DND-41 (cell line): ENCODE measurements around the gene CPD.

Experiments used
- ATAC-seq: fragments of 200-7000 bp; cut with Tn5 transposase; 3 replicates; pipeline ENCODE4 v1.9.1; 2021; ENCODE audit warnings: low read depth; ENCODE audit not compliant: insufficient read depth
- DNase-seq: peaks from one replicate; pipeline ENCODE4 v3.0.0-alpha.2; 2020
- H2AFZ ChIP-seq: 2 replicates; pipeline ENCODE4 v1.6.0; 2012; ENCODE audit warnings: low read depth, low read length
- H3K27ac ChIP-seq: 2 replicates; pipeline ENCODE4 v1.5.1; 2012; ENCODE audit warnings: low read length, inconsistent platforms
- H3K27me3 ChIP-seq: fragments of 200-600 bp; sonication (generic); 2 replicates; pipeline ENCODE4 v1.6.0; 2012; ENCODE audit warnings: low read length, mild to moderate bottlenecking, inconsistent platforms; ENCODE audit not compliant: insufficient read depth, poor library complexity
- H3K36me3 ChIP-seq: 2 replicates; pipeline ENCODE4 v1.5.1; 2012; ENCODE audit warnings: low read length, inconsistent platforms; ENCODE audit not compliant: insufficient read depth
- H3K4me1 ChIP-seq: 2 replicates; pipeline ENCODE4 v1.5.1; 2012; ENCODE audit warnings: mild to moderate bottlenecking, low read length; ENCODE audit not compliant: insufficient read depth
- H3K4me2 ChIP-seq: 2 replicates; pipeline ENCODE4 v1.6.0; 2012; ENCODE audit warnings: mild to moderate bottlenecking, moderate library complexity, low read length, inconsistent platforms; ENCODE audit not compliant: insufficient read depth
- H3K4me3 ChIP-seq, 2 experiments: fragments of 200-600 bp in 1 of 2; shearing (Covaris generic) in 1 of 2; 2 replicates each; pipeline ENCODE4 v1.5.1; 2012 to 2016; ENCODE audit warnings: inconsistent platforms in 2 of 2, low read length in 2 of 2, mild to moderate bottlenecking in 2 of 2, low read depth in 1 of 2, moderate library complexity in 1 of 2
- H3K79me2 ChIP-seq: 2 replicates; pipeline ENCODE4 v1.6.0; 2012; ENCODE audit warnings: low read length, inconsistent platforms; ENCODE audit not compliant: insufficient read depth
- H3K9ac ChIP-seq: 2 replicates; pipeline ENCODE4 v1.6.0; 2012; ENCODE audit warnings: low read depth, mild to moderate bottlenecking, inconsistent platforms, low read length, moderate library complexity
- H3K9me3 ChIP-seq: 2 replicates; pipeline ENCODE4 v1.5.1; 2012; ENCODE audit warnings: low read length, moderate library complexity, mild to moderate bottlenecking, inconsistent platforms; ENCODE audit not compliant: insufficient read depth, severe bottlenecking
- H4K20me1 ChIP-seq: 2 replicates; pipeline ENCODE4 v1.6.0; 2012; ENCODE audit warnings: low read length; ENCODE audit not compliant: insufficient read depth
- CTCF ChIP-seq: IDR thresholded peaks from 2 replicates; pipeline ENCODE4 v1.5.1; 2012; ENCODE audit warnings: borderline replicate concordance, low read length, moderate library complexity, mild to moderate bottlenecking; ENCODE audit not compliant: poor library complexity, severe bottlenecking; ENCODE audit errors: extremely low read depth
- EZH2 ChIP-seq: IDR thresholded peaks from 3 replicates; pipeline ENCODE4 v1.6.1; 2012; ENCODE audit warnings: borderline replicate concordance, low read depth, mild to moderate bottlenecking, moderate library complexity, low read length, inconsistent platforms; ENCODE audit not compliant: severe bottlenecking

Gene CPD

DNA sequence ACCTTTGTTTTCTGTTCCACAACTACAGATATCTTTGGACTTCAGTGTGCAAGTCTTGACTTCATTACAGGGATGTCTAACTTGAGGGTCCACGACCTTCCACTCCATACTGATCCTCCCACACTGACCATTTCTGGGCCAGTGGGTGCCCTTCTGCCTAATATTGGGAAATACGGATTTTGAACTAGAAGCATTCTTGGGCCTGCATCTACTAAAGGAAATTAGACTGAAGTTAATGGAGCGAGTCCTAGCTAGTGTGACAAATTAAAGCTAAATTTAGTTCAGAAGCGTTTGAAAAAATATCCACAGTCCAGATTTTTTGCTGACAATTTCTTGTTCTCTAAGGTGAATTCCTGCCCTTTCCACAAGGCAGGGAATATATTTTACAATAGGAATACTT lies 34.9 kb upstream of the CPD start:
- Histone ChIP-seq H3K9me3 (no peaks in the 10 kb centered on the region), H4K20me1 (no peaks in the 10 kb centered on the region), H3K4me2 (no peak overlapping the region), H3K4me3 (no peak overlapping the region), H3K27me3 (peaks cover 3% of the 10 kb centered on the region), H3K36me3 (no peaks in the 10 kb centered on the region), H3K9ac (no peak overlapping the region), H3K4me1 (no peaks in the 10 kb centered on the region), H2AFZ (no peak overlapping the region), H3K79me2 (no peaks in the 10 kb centered on the region), H3K27ac (no peak overlapping the region)
- TF ChIP-seq CTCF = no peak
- ATAC-seq = no peak
- DNase-seq = no peak

DNA sequence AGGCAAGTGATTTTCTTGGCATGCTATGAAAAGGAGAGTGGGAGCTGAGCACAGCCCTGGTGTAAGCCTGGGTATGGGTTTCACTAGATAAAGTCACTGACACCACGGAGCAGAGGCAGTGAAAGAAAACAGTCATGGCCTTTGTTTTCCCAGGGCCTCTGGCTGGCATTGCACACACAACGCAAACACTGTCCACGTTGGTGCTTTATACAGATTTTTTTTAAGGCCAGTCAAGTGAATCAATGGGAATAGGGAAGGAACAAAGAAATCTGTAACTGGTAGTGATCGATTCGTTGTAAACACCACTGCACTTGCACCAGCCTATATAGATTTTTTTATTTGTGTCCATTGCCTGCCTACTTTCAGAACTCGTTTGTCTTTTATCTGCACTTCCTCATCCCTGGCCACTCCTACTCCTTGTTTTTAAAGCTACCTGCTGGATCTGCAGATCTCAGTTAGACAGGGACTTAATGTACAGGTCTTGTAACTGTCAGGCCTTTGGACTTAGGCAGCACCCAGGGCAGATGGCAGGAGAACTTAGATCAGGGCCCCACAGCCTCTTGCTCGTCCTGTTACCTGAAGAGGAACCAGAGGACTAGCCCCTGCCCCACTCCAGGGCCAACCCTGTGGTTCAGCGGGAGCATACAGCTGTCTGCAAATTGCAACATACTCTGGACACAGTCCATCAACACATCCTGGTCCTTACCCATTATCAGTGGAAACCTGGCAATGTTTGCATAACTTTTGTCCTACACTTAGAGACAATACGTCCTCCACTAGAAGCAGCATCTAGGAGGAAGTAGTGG lies 34.2 kb upstream of the CPD start:
- Histone ChIP-seq H3K9ac (no peak overlapping the region), H3K27me3 (peaks cover 3% of the 10 kb centered on the region), H3K4me2 (no peak overlapping the region), H3K4me3 (no peak overlapping the region), H4K20me1 (no peaks in the 10 kb centered on the region), H3K27ac (no peak overlapping the region), H2AFZ (no peak overlapping the region), H3K4me1 (no peaks in the 10 kb centered on the region), H3K79me2 (no peaks in the 10 kb centered on the region), H3K36me3 (no peaks in the 10 kb centered on the region), H3K9me3 (no peaks in the 10 kb centered on the region)
- ATAC-seq = no peak
- TF ChIP-seq EZH2 (no peak), CTCF (no peak)
- no peak for DNase-seq

- Histone ChIP-seq H3K4me2 (no peak overlapping the region), H4K20me1 (no peaks in the 10 kb centered on the region), H2AFZ (no peak overlapping the region), H3K4me1 (no peaks in the 10 kb centered on the region), H3K27ac (no peak overlapping the region), H3K27me3 (peaks cover 3% of the 10 kb centered on the region), H3K4me3 (no peak overlapping the region), H3K9ac (no peak overlapping the region), H3K36me3 (no peaks in the 10 kb centered on the region), H3K79me2 (no peaks in the 10 kb centered on the region), H3K9me3 (no peaks in the 10 kb centered on the region)
- DNase-seq = no peak
- TF ChIP-seq EZH2 (no peak), CTCF (no peak)
- ATAC-seq = no peak
Observed at GRCh38 chr17:30345089-30345433, 33.7 kb upstream of the CPD start.
